ENCODE measurements around the gene TMEM128. TPM values are rescaled to one million over a fixed set of nuclear protein-coding genes. Genes with fewer than 3 reads are reported as not detected.

Gene TMEM128
- 10 to 100 TPM; 15.3 to 31.0 (median 29.5) TPM for total RNA-seq
- 10 to 100 TPM; 14.6 to 33.2 (median 23.0) TPM for polyA plus RNA-seq
- long read RNA-seq, donor 1, transcript TMEM128-202 (5 exons, 1,221 nt), result major isoform, 11 of 11 reads
- long read RNA-seq, donor 1, partial matches to known transcripts, result 0 of 11 reads
- long read RNA-seq, donor 1, other reads (novel, unspliced or antisense), result 0 of 11 reads
- long read RNA-seq, donor 2, transcript TMEM128-202 (5 exons, 1,221 nt), result major isoform, 14 of 14 reads
- long read RNA-seq, donor 2, partial matches to known transcripts, result 0 of 14 reads
- long read RNA-seq, donor 2, other reads (novel, unspliced or antisense), result 0 of 14 reads
- long read RNA-seq, donor 3, transcript TMEM128-202 (5 exons, 1,221 nt), result major isoform, 13 of 19 reads
- long read RNA-seq, donor 3, partial matches to known transcripts, result 6 of 19 reads
- long read RNA-seq, donor 3, other reads (novel, unspliced or antisense), result 0 of 19 reads
- long read RNA-seq, donor 4, transcript TMEM128-202 (5 exons, 1,221 nt), result major isoform, 11 of 17 reads
- long read RNA-seq, donor 4, partial matches to known transcripts, result 4 of 17 reads
- long read RNA-seq, donor 4, other reads (novel, unspliced or antisense), result 2 of 17 reads
- long read RNA-seq, donor 5, transcript TMEM128-202 (5 exons, 1,221 nt), result major isoform, 36 of 41 reads
- long read RNA-seq, donor 5, partial matches to known transcripts, result 0 of 41 reads
- long read RNA-seq, donor 5, other reads (novel, unspliced or antisense), result 5 of 41 reads
- long read RNA-seq, donor 6, transcript TMEM128-202 (5 exons, 1,221 nt), result major isoform, 7 of 8 reads
- long read RNA-seq, donor 6, partial matches to known transcripts, result 0 of 8 reads
- long read RNA-seq, donor 6, other reads (novel, unspliced or antisense), result 1 of 8 reads
- long read RNA-seq, donor 7, transcript TMEM128-202 (5 exons, 1,221 nt), result major isoform, 8 of 18 reads
- long read RNA-seq, donor 7, partial matches to known transcripts, result 10 of 18 reads
- long read RNA-seq, donor 7, other reads (novel, unspliced or antisense), result 0 of 18 reads
- long read RNA-seq, donor 8, transcript TMEM128-202 (5 exons, 1,221 nt), result major isoform, 11 of 25 reads
- long read RNA-seq, donor 8, partial matches to known transcripts, result 10 of 25 reads
- long read RNA-seq, donor 8, other reads (novel, unspliced or antisense), result 0 of 25 reads
- long read RNA-seq, donor 9, transcript TMEM128-202 (5 exons, 1,221 nt), result major isoform, 19 of 19 reads
- long read RNA-seq, donor 9, partial matches to known transcripts, result 0 of 19 reads
- long read RNA-seq, donor 9, other reads (novel, unspliced or antisense), result 0 of 19 reads
- long read RNA-seq, donor 10, transcript TMEM128-202 (5 exons, 1,221 nt), result major isoform, 5 of 6 reads
- long read RNA-seq, donor 10, partial matches to known transcripts, result 0 of 6 reads
- long read RNA-seq, donor 10, other reads (novel, unspliced or antisense), result 0 of 6 reads

- no peaks in the 10 kb centered on the region for H3K27me3 ChIP-seq
- peak; percentile 92 to 97 (median 93) for DNase-seq
- H3K4me3 ChIP-seq, result peak within 1 kb of the TSS; percentile 24 to 99 (median 76)
- peak within 1 kb of the TSS; percentile 88 to 96 (median 93) for H3K27ac ChIP-seq
- H3K4me1 ChIP-seq (replicated peaks in 1 of 2), result peaks cover 4 to 19% of the 10 kb centered on the region in 2 donors
- H3K9me3 ChIP-seq (replicated peaks in 1 of 3), result no peaks in the 10 kb centered on the region
- WGBS, 4 donors, result 1 to 4% (median 2%) methylated on average over 19 to 62 of the region's 62 CpGs
- peaks cover 0 to 16% of the 10 kb centered on the region in 2 donors for H3K36me3 ChIP-seq (replicated peaks in 1 of 2)
- intact Hi-C loops (cut with DNase I), result no loop called here
- TF ChIP-seq POLR2A (IDR thresholded peaks at IDR 0.05) (peak; percentile 54 to 77), CTCF (IDR thresholded peaks at IDR 0.05) (peak in 5 of 6 experiments; percentile 22 to 50 (median 30))
Observed at GRCh38 chr4:4248029-4248884, at the start of gene TMEM128. TSS of gene TMEM128 (minus strand) at chr4:4248223. CDS start at chr4:4248202, 21 bp downstream.

- intact Hi-C loops (cut with DNase I), result no loop called here
- Histone ChIP-seq H3K27ac (no peak overlapping the region), H3K9me3 (replicated peaks in 1 of 3) (no peaks in the 10 kb centered on the region), H3K4me3 (no peak overlapping the region), H3K4me1 (replicated peaks in 1 of 2) (peaks cover 0 to 6% of the 10 kb centered on the region in 2 donors), H3K27me3 (no peaks in the 10 kb centered on the region), H3K36me3 (replicated peaks in 1 of 2) (no peaks in the 10 kb centered on the region)
- no peak for DNase-seq
- 96 to 98% (median 96%) methylated on average over 5 of the region's 5 CpGs for WGBS, 4 donors
- no peak for TF ChIP-seq CTCF (IDR thresholded peaks at IDR 0.05)
- no peak for TF ChIP-seq POLR2A (IDR thresholded peaks at IDR 0.05)
Observed at GRCh38 chr4:4296283-4296846, 48.3 kb upstream of the TMEM128 start.

GRCh38 chr4:4293279-4293678, 45.3 kb upstream of the TMEM128 start:
- Histone ChIP-seq H3K4me1 (replicated peaks in 1 of 2) (peaks cover 15 to 23% of the 10 kb centered on the region in 2 donors), H3K27me3 (no peaks in the 10 kb centered on the region), H3K9me3 (replicated peaks in 1 of 3) (no peaks in the 10 kb centered on the region), H3K4me3 (no peak overlapping the region), H3K36me3 (replicated peaks in 1 of 2) (no peaks in the 10 kb centered on the region), H3K27ac (no peak overlapping the region)
- WGBS, 4 donors, result 96 to 100% (median 98%) methylated on average over 3 of the region's 3 CpGs
- DNase-seq, result no peak
- TF ChIP-seq POLR2A (IDR thresholded peaks at IDR 0.05) (no peak), CTCF (IDR thresholded peaks at IDR 0.05) (no peak)
- intact Hi-C loops (cut with DNase I), result loop anchor here in 1 of 2 donors (5.0 kb wide), 1 partner anchor 41 kb away; no protein-coding TSS in a partner anchor
